SK-N-SH (cell line): Measurements from ENCODE around the gene CYP27A1.

Source experiments
- FOXM1 ChIP-seq: IDR thresholded peaks from 2 replicates; pipeline ENCODE4 v1.4.0; 2012; ENCODE audit warnings: low read depth, mild to moderate bottlenecking
- NRF1 ChIP-seq: IDR thresholded peaks from 2 replicates; pipeline ENCODE4 v1.6.1; 2012; ENCODE audit warnings: low read depth, mild to moderate bottlenecking, low read length
- PBX3 ChIP-seq: IDR thresholded peaks from 2 replicates; pipeline ENCODE4; 2012
- TF ChIP-seq, protein P1 (sequence below): fragments of 200-600 bp; sonication (generic); IDR thresholded peaks from 2 replicates; pipeline ENCODE4 v1.6.1; 2017; ENCODE audit warnings: antibody characterized with exemption, mild to moderate bottlenecking, moderate library complexity
- TF ChIP-seq, protein P2 (sequence below): IDR thresholded peaks from 2 replicates; pipeline ENCODE4 v1.4.0; 2012; ENCODE audit warnings: low read depth, borderline replicate concordance

DNA sequence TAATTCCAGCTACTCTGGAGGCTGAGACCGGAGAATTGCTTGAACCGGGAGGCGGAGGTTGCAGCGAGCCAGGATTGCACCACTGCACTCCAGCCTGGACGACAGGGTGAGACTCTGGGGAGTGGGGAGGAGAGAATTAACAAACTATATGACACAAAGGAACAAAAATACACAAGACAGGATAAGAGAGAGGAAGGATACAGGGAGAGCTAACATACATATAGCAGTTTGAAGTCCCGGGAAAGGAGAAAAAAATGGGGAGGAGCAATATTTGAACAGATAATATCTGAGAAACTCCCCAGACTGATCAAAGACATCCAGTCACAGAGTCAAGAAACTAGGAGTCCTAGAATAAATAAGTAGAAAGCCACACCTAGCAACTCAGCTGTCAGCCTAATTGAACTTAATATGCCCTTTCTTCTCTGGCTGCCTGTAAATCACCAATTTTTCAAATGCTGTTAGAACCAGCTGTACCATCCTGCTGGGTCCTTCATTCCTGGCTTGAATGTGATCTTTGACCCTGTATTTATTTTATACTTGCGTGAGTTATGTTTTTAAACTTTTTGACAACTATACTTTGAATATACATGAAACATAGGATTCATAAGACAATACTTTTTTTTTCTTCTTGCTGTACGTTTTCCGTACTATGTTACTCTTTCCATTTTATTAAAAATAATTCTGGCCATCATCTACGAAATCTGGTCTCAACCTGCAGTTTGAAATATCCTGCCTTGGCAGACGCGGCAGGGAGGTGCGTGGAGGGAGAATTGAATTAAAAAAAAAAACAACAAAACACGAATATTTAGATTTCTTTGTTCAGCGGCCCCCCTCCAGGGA lies 876 bp upstream of the CYP27A1 start:
- TF ChIP-seq, protein P1, sequence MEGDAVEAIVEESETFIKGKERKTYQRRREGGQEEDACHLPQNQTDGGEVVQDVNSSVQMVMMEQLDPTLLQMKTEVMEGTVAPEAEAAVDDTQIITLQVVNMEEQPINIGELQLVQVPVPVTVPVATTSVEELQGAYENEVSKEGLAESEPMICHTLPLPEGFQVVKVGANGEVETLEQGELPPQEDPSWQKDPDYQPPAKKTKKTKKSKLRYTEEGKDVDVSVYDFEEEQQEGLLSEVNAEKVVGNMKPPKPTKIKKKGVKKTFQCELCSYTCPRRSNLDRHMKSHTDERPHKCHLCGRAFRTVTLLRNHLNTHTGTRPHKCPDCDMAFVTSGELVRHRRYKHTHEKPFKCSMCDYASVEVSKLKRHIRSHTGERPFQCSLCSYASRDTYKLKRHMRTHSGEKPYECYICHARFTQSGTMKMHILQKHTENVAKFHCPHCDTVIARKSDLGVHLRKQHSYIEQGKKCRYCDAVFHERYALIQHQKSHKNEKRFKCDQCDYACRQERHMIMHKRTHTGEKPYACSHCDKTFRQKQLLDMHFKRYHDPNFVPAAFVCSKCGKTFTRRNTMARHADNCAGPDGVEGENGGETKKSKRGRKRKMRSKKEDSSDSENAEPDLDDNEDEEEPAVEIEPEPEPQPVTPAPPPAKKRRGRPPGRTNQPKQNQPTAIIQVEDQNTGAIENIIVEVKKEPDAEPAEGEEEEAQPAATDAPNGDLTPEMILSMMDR: no peak
- TF ChIP-seq, protein P2, sequence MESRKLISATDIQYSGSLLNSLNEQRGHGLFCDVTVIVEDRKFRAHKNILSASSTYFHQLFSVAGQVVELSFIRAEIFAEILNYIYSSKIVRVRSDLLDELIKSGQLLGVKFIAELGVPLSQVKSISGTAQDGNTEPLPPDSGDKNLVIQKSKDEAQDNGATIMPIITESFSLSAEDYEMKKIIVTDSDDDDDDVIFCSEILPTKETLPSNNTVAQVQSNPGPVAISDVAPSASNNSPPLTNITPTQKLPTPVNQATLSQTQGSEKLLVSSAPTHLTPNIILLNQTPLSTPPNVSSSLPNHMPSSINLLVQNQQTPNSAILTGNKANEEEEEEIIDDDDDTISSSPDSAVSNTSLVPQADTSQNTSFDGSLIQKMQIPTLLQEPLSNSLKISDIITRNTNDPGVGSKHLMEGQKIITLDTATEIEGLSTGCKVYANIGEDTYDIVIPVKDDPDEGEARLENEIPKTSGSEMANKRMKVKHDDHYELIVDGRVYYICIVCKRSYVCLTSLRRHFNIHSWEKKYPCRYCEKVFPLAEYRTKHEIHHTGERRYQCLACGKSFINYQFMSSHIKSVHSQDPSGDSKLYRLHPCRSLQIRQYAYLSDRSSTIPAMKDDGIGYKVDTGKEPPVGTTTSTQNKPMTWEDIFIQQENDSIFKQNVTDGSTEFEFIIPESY: no peak
- TF ChIP-seq PBX3: no peak
- TF ChIP-seq NRF1: no peak
- TF ChIP-seq FOXM1: no peak
